HG02798 (cell line): Measurements from ENCODE around the gene C19orf81.
A peak's percentile ranks its signal among the peaks of the same experiment; 100 is the strongest.

Experiments used
- ATAC-seq: cut with Tn5 transposase; IDR thresholded peaks from one replicate; pipeline ENCODE4 v1.9.1; 2021; ENCODE audit warnings: mild to moderate bottlenecking; ENCODE audit not compliant: unreplicated experiment, poor library complexity

The C19orf81 gene

DNA sequence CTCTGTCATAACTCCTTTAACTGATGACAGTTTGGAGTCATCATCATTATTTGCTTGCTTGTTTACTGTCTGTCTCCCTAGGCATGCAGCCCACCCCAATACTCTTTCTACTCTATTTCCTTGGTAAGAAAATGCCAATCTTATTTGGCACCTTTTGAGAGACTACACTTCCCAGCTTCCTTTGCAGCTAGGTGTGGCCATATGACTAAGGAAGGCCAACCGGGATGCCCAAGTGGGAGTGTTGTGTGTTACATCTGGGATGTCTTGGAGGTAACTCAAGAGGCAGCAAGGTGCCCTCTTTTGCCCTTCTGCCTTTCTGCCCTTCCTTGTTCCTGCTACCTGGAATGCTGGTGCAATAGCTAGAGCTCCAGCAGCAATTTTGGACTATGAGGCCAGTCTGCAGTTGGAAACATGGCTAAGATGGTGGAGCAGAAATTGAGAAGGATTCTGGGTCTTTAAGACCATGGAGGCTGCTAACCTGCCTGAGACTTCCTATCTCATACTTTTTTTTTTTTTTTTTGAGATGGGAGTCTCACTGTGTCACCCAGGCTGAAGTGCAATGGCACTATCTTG lies 27.5 kb downstream of the C19orf81 start:
- ATAC-seq: no peak

DNA sequence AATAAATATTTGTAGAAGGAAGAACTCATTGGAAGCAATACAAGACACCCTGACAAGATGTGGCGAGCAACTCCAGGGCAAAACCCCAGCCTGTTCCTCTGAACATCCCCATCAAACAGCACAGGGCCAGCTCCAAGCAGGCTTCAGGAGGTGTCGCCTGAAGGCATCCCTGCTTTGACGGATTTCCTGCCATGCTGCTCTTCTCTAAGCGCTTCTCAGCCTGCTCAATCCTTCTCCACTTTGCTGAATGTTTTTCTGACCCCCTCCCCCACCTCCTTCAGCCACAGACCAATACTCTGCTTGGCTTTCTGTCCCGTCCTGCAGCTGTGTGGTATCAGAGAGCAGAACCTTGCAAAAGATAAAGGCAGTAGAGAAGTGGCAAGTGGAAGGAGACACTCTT lies 28.4 kb downstream of the C19orf81 start:
- ATAC-seq: no peak

DNA sequence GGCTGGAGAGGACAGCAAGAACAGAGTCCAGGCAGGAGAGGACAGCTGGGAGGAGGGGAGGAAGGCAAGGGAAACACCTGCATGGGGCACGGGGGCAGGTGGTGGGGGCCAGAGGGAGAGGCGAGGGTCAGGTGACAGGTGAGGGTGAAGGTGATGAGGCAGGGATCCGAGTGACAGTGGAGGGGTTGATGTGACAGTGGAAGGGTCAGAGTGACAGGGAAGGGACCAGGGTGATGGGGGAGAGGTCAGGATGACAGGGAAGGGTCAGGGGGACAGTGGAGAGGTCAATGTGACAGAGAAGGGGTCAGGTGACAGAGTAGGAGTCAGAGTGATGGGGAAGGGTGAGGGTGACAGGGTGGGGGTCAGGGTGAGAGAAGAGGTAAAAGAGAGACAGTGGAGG lies 29.1 kb downstream of the C19orf81 start:
- no peak for ATAC-seq

DNA sequence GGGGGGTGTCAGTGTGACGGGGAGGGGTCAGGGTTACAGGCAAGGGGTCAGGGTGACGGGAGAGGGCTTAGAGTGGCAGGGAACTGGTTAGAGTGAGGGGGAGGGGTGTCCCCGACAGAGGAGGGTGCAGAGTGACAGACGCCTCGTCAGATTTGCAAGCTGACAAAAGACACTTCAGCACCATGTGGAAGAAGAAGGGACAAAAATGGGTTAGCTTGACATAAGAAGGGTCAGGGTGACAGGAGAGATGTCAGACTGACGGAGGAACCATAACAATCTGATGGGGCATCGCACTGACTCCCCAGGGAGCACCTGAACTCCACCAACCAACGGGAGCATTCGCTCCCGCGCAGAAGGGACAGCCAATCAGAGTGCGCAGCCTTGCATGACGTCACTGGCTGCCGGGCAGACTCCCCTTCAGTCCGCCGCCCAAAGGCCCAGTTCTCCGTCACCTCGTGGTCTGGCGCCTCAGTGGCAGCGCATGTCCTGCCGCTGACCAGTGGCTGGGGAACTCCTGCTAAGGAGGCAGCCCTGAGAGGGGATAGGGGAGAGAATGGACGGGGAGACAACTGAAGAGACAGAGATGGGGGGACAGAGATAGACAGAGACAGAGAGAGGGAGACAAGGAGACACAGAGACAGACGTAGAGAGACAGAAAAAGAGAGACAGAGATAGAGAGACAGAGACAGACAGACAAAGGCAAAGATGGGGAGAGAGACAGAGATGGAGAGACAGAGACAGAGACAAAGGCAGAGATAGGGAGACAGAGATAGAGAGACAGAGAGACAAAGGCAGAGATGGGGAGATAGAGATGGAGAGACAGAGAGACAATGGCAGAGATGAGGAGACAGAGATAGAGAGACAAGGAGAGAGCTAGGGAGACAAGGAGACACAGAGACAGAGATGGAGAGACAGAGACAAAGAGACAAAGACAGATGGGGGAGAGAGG lies 30.2 kb downstream of the C19orf81 start:
- peak; percentile 88 for ATAC-seq

DNA sequence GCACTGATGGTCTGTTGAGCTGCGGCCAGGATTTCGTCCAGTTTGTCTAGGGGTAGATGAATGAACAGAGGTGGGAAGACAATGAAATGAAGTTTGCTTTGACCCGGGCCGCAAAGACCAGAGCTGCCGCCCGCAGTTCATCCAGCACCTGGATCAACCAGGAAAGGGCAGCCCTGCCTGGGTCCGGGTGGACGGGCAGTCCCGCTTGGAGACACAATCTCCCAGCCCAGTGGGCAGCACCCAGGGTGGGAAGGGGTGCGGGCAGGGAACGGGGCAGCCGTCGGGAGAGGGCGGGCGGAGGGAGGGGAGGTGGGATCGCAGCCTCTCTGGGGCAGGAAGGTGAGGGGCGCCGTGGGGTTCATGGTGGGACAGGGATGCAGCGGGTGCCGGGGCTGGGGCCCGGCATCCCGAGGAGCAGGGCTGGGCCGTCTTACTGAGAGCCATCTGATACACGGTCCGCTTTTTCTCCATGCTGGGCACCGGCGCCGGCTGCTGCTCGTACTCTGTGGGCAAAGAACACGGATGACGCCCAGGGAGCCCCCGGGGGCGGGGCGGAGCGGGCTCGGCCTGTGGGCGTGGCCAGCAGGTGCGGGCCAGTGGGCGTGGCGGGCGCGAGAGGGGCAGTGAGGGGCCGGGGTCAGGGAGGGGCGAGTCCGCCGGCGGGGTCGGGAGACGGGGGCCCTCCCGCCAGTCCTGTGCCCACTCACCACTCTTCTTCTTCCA lies 37.2 kb downstream of the C19orf81 start:
- ATAC-seq: no peak

DNA sequence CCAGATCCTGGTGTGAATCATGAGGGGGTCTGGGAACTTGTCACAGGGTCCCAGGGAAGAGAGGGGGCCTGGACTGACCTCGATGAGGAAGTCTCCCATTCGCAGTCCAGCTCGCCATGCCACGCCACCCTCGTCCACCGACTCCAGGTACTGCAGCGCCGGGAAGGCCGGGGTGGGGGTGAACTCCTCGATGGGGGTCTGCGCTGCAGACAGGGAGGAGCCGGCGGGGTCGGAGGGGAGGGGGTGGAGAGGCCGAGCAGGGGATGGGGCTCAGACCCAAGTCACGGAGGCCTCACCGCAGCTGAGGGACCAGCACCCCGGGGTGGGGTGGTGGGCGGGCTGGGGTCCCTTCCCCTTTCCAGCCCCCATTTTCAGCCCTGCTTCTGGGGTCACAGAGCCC lies 39.5 kb downstream of the C19orf81 start:
- no peak for ATAC-seq

DNA sequence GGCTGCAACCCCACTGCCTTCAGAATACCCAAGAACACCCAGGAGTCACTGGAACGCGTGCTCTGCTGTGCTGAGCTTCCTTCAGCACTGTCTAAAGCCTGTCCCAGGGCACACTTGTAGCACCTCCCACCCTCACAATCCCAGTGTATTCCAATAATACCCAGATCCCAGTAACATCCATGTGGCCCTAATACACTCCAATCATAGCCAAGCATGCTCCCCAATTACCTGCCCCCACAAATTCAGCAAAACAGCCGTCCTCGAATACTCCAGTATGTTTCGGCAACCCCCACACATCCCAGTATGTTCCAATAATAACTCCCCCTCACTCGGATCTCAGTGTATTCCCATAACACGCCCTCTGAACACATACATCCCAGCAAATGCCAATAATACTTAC lies 41.2 kb downstream of the C19orf81 start:
- no peak for ATAC-seq

DNA sequence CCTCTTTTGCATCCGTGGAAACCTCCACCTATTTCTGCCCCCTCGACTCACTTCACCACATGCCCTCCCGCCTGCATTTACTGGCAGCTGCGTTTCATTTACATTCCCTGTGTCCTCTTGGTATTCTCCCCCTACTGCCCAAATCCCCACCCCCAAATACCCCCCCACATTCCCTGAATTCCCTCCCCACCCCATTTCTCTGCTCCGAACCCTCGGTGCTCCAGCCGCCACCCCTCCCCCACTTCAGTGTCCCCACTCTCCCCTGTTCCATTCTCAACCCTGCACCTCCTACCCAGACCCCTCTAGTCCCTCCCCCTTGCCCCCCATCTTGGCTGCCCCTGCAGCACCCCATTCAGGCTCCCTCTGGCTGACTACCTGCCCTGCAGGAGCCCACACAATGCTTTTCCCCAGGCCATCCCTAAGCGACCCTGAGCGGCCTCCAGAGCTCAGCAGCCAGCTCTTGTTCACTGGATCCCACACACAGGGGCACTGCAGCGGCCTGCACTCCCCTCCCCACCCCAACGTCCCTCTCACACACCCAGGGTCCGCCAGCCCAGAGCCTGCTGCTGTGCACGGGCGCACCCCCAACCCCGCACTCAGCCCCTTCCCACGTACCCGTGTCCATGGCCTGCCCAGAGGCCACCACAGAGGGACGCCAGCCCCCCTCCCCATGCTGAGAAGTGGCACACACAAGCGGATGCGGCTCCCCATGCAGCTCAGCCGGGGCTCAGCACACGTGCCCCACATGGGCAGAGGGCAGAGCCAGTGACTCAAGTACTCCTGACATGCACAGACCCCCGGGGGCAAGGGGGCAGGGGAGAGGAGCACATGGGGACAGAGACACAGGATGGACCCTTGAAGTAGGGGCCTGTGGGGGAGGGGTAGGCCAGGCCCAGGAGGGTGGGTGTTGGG lies 44.1 kb downstream of the C19orf81 start:
- no peak for ATAC-seq

DNA sequence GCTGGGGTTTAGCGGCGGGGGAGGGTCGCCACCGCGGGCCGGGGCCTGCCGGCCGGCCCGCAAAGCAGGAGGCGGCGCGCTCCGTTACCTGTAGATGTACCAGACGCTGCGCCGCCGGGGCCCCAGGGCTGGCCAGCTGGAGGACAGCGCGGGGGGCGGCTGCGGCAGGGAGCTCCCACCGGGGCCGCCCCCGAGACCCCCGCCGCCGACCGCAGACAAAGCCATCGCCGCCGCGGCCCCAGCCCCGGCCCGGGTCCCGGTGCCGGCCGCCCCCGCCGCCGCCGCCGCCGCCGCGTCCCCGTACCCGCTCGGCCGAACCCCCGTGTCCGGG lies 45.5 kb downstream of the C19orf81 start:
- ATAC-seq: no peak

DNA sequence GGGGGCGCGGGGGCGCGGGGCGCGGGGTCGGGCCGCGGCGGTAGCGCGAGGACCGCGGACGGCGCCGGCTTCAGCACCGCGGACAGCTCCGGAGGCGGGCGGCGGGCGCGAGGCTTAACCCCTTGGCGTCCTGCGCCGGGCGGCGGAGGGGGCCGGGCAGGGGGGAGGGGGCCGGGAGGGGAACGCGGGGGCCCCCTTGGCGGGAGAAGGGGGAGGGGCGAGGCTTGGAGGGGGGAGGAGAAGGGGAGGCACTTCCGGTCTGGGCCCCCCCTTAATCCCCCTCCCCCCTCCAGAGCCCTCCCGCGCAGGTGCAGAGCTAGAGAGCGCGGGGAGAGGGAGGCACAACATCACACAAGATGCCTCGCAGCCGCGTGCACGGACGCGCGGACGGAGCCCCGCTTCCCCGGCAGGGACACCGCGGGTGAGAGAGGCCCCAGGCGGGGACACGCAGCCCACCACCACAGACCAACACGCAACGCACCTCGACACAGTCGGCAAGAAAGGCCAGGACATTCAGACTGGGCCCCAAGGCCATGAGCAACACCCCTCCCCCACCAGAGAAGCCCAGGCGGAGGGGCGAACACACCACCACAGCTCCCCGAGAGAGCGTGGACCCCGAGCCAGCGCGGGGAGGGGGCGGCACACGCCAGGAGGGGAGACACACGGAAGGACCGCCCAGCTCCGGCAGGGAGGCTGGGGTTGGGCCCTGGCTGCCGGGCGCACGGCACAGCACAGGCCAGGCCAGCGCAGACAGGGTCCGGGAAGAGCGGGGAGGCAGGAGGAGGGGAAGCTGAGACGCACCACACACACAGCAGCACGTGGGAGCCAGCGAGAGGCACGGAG lies 46.2 kb downstream of the C19orf81 start:
- ATAC-seq: no peak

DNA sequence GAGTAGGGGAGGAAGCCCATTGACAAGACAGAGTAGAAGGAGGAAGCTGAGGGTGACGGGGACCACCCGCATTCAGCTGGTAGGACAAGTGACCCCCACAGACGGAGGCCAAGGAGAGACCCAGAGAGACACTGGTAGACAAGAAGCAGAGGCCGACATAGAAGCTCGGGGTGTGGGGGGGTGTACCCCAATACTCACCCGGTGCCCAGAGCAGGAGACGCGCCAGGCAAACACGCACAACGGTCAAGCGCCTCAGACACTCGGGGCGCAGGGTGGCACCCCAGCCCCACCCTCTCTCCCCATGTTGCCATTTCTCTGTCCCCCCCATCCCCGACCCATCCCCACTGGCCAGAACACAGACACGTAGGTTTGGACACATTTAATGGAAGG lies 46.8 kb downstream of the C19orf81 start:
- ATAC-seq: no peak

DNA sequence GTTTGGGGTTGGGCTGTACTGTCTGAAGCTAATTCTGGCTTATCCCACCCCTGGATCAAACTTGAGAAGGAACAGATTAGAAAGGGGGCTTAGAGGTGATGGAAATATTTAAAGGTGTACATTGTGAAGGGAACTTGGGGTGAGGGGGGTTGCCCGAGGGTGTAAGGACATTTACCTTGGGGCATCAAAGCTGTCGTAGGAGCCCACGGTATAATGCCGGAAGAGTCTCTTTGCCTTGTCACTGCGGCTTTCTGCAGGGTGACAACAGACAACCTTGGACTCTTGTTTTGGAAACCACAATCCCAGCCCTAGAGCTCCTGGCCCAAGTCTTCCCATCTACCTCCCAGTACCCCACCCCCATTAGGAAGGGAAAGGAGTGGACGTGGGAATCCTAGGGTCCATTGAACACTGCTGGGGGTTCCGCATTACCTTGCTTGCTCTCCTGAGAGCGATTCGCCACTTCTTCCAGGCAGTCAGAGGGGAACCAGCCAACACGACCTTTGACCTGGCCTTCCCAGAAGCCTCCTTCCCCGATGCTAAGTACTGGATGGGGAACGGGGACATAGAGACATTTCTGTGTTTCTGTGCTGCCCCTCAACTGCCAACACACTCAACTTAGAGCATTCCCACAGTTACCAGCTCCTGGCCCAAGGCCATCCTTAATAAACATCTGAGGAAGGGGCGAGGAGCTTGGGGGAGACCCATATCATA lies 48.3 kb downstream of the C19orf81 start:
- ATAC-seq: no peak

DNA sequence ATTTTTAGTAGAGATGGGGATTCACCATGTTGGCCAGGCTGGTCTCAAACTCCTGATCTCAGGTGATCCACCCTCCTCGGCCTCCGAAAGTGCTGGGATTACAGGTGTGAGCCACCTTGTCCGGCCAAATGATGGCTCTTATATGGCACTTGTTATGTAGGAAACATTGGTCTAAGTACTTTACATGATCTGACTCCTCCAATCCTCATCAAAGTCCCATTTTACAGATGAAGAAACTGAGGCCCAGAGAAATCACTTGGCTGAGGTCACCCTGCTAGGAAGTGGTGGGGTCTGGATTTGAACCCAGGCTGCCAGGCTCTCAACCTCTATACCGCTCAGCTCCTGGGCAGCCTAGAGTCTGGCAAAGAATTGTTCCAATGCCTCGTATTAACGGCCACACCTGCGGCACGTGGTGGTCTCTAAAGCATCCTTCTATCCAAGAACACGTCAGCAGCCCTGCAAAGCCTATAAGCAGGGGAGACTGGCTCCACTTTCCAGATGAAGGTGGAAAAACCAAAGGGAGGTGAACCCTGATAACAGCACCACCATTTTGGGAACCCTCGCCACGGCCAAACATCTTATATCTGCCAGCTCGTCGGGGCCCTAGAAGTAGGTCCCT lies 52.2 kb downstream of the C19orf81 start:
- ATAC-seq: no peak

DNA sequence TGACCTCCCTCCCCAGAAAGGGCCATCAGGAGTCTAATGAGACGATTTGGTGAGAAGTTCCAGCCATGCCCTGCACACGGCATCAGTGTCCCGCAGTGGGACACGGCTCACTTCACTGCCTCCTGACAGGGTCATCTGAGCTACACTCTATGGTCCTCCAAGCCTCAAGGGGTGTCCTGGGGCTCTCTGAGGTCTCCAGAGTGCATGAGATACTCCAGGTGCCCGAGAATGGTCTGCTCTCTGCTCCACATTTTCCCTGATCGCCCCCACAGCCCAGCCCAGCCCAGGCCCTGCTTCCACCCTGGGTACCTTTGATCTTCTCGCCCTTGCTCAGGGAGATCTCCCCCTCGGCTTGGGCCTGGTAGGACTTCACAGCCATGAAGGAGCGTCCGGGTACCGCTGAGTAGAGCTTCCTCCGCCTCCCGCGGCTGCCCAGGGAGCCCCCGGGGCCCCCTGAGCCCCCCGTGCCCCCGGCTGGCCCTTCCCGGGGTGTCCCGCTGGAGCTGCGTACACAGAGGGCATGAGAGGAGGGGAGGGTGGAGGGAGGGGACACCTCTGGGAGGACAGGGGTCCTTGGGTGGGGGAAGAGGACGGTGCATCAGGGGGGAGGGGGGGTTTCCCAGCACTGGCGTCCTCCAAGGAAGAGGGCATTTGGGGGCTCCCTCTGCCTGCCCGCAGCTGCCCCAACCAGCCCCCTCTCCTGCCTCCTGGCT lies 53.1 kb downstream of the C19orf81 start:
- ATAC-seq: no peak

DNA sequence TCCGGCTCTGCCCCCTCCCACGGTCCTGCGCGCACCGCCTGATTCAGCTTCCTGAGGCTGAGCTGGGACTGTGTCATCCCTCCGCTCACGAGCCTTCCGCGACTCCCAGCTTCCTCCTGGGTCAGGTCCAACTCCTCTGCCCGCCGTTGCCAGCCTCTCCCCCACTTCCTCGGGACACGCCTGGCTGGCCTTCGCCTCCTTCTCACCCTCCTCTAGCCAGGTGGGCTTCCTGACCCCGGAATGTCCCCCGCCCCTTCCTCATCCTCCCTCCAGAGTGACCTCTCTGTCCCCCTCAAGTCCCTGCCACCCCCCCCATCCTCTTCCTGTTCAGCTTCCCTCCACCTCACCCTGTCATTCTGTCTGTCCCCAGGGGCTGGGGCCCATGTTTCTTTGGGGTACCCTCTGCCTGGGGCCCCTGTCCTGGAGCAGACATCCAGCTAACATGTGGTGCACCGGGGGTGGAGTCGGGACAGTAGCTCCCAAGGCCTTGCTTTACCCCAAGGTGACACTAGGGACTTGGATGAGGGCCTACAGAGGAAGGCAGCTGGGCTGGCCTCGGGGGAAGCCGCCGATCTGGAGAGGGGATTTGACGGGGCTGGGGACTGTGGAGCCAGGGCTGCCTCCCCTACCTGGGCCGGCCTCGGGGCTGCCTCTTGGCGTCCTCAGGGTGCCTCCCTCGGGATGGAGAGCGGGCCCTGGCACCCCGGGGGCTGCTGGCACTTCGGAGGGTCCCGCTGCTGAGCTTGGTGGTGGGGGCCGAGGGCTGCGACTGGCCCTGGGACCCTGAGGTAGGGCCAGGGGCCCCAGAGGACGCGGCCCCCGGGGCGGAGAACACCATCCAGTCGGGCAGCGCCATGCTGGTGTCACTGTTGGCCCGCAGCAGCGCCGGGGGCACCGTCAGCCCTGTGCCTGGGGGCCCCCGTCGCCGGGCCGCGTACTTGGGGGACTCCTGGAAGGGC lies 53.9 kb downstream of the C19orf81 start:
- no peak for ATAC-seq

DNA sequence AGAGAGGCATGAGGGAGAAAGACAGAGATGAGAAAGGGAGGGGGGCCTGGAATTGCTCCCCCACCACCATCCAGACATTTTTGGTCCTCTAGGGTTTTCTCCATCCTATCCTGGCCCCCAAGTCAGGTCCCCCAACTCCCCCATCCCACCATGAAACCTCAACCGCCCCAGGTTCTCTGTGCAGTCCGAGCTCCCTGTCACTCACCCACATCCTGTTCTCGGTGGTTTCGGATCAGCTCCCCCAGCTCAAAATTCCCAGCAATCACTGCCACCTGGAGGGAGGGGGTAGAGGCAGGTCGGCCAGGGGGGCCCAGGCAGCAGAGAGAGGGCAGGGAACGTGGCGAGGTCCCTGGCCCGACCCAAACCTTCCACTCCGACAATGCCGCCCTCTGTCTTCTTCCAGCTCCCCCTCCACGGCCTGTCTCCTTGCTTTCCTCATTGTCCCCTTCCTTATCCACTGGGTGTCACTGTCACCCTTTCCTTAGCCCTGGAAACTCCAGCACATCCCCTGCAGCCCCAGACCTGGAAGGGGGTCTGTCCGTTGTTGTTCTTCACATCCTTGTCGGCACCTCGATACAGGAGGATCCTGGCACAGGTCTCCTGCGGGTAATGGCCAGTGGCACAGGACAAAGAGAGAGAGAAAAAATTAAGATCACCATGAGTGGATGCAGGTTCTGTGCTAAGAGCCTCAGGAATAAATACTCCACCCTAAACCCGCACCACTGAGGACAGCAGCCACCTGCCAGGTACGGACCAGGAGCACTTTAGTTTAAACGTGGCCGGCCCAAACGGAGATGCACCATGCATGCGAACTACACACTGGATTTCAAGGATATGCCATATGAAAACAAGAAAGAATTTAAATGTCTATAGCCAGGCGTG lies 54.9 kb downstream of the C19orf81 start:
- ATAC-seq: no peak
